Stimulated activated CD8-positive, alpha-beta memory T cell treated with anti-CD3 and anti-CD28 coated beads, Interleukin-12 subunit alpha, Interleukin-12 subunit beta, amount 100 ng/mL, for 24 hours (primary cell): ENCODE measurements around the gene HOXA7.
A peak's percentile ranks its signal among the peaks of the same experiment; 100 is the strongest.

Experiments
- DNase-seq: peaks from one replicate; pipeline ENCODE4 v3.0.0-alpha.2; 2020; ENCODE audit errors: extremely low read depth

The HOXA7 gene

DNA sequence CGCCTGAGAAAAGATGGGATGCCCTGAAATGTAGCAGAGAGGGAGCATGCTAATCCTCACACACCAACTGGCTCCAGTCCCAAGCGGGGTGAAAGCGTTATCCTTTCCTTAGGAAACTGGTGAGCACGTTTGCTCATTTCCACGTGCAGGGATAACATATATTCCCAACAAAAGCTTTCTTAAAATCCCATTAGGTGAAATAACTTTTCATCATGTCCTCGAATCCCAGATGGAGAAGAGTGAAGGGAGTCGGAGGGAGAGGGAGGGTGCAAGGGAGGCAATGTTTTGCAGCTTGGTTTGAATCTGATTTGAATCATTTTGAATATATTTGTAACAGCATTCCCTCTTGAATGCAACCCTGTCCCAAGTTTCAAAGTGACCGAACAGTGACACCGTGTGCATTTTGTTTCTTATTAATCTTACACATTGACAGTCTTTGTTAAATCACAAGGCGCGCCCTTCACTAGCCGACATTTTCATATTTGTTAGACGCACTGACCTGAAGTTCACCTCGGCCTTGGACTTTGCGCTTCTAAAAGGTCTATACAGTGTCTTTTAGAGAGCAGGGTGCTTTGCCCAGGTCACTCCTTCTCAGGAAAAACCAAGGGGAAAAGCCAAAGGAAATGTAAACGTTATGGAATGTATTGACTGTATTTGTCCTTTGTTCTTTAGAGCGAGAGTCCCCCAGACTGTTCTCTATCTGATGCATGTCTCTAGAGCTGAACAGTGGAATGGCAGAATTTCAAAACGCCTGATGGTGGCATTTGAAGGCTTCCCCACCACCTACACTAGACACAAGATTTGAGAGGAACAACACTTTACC, 22.9 kb downstream of the HOXA7 start:
- DNase-seq, result no peak

DNA sequence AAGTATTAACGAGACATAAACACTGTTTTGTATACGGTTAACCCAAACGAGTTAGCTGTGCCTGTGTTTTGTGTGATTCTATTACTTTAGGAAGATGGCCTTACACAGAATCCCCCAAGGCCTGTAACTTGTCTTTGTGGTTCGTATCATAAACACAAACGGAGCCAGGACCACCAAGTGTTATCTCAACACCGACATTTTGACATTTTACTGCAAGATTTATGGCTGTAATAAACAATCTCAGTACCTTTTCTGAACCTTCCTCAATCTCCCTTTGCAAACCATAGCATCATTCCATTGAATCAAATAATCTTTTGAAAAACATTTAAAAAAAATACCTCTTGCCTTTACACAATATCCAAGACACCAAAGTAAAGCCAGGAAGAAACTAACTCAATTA, 23.5 kb downstream of the HOXA7 start:
- no peak for DNase-seq

GRCh38 chr7:27132214-27132613, 24.3 kb downstream of the HOXA7 start:
- DNase-seq, result no peak

DNA sequence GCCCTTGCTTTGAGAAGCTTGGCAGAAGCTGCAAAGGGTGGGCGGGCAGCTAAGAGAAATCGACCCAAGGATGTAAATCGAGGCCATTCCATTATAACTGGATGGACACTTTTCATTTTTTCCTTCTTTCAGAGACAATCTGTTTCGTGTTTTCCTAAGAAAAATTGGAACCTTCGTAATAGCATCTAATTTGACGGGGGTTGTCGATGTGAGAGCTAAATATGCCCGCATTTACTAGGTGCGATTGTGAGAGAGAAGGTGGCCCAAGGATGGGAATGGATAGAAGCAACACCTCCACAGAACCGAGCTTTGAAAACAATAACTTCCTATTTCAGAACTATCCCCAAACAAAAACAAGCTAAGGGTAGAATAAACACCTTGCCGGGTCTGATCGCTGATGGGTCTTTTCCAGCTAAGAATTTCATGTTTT, 25.1 kb downstream of the HOXA7 start:
- no peak for DNase-seq

DNA sequence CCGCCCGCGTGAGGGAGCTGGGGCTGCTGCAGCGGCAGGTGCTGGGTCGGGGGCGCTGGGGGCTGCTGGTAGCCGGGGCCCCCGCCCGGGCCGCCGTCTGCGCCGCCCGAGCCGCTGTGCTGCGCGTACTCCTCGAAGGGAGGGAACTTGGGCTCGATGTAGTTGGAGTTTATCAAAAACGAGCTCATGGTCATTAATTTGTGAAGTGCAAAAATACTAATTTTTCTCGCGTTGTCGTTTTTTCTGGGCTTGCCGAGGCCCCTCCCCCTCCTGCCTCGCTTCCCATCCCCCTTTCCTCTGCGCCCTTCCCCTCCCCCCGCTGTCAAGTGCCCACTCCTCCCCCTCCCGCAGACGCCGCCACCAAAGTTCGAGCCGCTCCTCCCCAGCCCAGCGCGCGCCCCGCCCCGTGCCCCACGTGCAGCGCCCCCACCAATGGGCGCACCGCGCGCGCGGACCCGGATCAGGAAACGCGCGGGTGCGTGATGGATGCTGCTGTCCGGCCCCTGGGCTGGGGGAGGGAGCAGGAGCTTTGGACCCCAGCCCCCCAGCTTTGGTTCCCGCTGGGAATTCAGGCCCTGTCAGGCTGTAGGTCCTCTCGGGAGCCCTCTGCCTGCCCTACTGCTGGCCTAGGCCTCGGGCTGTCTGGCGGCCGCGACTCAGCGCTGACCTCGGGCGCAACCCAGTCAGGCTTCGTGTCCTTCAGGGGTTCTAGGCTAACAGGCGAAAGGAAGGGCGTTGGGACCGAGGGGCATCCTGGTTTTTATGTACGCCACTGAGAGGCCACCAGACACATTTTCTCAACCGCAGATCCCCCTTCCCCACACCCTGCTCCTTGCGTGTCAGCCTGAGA, 25.7 kb downstream of the HOXA7 start, which contains the start of gene HOXA4:
Gene HOXA4, minus strand, starts transcription at position 218 of the 850 bp plus-strand sequence. Its CDS starts 24 bp downstream, at position 194.
- DNase-seq, result peak; percentile 26

- DNase-seq, result no peak
Observed at GRCh38 chr7:27129729-27130539, 26.5 kb downstream of the HOXA7 start.

DNA sequence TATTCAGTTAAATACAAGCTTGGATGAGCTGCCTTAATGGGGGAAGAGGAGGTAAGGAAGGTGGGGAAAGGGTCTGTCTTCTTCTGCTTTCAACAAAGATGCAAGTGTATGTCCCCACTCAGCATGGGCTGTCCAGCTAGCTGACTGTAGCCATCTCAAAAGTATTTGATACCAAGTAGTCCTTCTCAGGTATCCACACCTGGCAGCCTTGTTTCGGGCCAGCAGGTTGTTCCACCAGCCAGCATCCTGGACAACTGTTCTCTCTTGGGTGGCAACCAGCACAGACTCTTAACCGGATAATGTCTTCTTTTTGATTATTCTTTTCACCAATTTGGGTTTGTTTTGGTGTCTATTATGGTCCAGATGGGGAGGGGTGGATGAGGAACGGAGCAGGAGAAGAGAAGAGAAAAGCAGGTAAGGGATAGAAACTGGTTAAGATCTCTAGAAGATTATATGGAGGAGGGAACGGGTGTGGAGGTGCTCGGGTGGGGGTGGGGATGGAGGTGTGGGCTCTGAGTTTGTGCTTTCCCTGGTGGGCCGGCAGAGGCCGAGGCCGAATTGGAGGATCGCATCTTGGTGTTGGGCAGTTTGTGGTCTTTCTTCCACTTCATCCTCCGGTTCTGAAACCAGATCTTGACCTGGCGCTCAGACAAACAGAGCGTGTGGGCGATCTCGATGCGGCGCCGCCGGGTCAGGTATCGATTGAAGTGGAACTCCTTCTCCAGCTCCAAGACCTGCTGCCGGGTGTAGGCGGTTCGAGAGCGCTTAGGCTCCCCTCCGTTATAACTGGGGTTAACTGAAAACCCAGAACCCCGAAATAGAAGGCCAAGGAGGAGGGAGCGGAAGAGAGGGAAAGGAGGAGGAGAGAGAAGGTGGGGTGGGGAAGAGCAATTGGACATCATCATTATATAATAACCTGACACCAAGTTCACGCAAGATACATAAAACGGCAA, 27.4 kb downstream of the HOXA7 start:
- DNase-seq, result no peak

DNA sequence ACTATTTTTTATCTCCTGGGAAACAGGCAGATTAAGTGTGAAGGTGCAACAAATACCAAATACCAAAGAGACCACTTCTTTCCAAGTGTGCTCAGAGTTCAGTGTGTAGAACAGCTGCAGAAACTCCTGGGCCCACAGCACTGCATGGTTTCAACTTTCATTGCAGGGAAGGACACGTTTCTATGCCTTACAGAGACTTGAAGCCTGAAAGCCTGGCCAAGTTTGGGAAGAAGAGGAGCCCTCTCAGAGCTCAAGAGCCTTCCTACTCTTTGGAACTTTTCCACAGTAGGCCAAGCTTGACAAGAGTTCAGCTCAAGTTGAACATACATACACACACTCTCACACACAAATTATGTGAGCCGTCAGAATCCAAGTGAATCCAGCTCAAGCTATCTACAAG, 28.4 kb downstream of the HOXA7 start:
- DNase-seq, result no peak

- no peak for DNase-seq
Observed at GRCh38 chr7:27126596-27127327, 29.7 kb downstream of the HOXA7 start.

GRCh38 chr7:27125986-27126394, 30.5 kb downstream of the HOXA7 start:
- no peak for DNase-seq

DNA sequence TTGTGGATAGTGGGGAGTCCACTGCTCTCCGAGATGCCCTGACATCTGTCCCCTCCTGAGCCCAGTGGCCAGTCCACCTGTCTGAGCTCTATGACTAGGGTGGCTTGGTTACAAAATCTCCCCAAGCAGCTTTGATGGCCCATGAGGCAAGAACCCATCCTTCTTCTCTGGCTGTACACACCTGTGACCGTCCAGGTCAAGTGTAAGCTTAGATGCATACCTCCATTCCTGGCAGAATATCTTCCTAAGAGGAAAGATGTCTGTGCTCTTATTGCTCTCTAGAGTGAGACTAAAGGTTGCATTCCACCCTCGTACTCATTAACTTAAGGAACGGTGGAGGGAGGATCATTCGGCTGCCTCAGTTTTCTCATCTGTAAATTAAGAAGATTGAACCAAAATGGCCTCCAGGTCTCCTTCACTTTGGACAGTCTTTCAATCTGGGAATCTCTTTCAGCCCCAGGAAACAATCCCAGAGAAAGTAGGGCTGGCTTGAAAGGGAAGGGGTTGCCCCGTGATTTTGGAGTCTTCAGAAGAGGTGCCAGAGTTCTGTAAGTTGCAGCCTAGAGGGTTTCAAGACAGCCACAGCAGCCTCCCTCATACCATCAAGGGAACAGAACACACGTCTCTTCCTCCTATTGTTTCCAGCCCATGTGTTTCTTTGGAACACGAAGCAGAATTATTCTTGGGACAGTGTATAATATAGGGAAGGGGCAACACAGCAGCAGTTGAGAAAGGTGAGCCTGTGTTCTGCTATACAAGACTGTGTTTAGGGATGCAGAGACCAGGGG, 31.4 kb downstream of the HOXA7 start:
- no peak for DNase-seq

GRCh38 chr7:27124096-27124901, 32.2 kb downstream of the HOXA7 start:
- no peak for DNase-seq

- DNase-seq, result no peak
Observed at GRCh38 chr7:27123477-27124053, 32.9 kb downstream of the HOXA7 start.

DNA sequence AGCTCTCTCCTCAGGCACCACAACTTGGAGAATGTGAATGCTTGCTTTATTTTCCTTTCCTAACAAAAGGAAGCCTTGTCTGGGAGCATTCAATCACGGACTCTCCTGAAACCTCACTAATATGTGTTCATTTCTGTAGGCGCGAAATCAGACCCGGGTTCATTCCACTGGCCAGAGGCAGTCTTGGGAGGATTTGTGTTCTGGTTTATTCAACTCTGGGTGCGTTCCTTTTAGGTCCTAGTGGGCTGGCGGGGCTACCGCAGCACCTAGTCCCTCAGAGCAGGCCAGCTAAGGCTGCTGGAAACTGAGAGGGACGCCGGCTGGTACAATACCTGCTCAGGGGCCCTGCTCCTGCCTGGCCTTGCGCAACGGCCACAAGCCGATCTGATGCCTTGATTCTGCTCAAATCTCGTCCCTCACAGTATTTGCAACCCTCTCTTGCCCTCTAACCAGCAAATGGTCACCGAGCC, 33.4 kb downstream of the HOXA7 start:
- no peak for DNase-seq

DNA sequence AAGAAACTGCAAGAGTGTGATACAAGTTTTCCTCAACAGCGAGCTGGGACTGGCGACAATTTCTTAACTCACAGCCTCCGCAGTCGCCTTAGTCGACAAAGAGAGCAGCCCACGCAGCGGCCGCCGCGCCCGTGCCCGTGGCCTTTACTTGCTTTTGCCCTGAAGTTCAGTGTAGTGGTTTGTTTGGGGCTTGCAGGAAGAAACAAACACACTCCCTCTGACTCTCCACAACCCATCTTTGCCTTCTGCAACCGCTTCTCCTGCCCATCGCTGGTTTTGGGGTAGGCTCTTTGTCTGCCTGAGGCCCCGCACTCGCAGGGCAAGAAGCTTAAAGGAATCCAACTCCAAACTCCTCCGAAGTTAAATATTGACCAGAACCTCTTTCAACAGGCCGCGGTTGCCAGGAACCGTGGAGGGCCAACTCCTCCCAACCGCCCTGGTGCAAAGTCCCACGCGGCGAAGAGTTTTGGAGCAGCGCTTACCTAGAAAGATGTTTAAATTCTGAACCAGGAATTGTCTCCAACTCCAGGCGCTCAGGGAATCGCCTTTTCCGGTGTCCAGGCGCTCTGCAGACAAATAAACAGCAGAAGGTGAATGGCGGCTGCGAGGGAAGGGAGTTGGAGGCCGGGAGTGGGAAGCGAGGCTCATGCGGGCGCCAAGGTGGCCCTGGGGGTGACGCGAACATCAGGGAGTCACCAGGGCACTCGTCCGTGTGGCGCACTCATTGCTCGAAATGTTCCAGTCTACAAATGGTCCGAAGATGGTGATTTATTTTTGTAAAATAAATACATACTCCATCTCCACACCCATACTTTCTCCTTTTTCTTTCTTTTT, 34.2 kb downstream of the HOXA7 start:
- no peak for DNase-seq

DNA sequence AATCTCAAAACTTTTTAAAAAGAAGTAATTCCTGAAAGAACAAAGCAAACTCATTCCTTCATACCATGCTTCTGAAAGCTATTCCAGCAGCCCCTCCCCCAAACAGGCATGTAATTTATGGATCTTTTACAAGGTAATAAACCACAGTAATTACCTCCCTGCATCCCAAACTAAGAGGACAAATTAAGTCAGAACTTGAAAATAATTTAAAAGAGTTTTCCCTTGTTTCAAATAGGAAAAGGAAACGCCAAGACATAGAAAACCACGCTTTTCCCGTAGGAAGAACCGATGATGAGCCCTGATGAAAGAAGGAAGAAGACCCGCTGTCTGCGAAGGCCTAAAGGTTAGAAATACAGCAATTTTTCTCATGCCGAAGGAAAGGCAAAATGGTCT, 34.8 kb downstream of the HOXA7 start:
- DNase-seq, result no peak

- DNase-seq, result no peak
Observed at GRCh38 chr7:27119412-27119911, 37.0 kb downstream of the HOXA7 start.
